Measurements from ENCODE around the gene IL37. TPM values are rescaled to one million over a fixed set of nuclear protein-coding genes. Genes with fewer than 3 reads are reported as not detected.

IL37 gene
- total RNA-seq, 1 experiment from 2014 or later: 3.1 TPM

GRCh38 chr2:112936927-112937232, 25.9 kb downstream of the IL37 start:
- no peak overlapping the region for H3K4me3 ChIP-seq
- no peaks in the 10 kb centered on the region for H3K9me3 ChIP-seq
- H3K27me3 ChIP-seq: no peaks in the 10 kb centered on the region
- no peak for DNase-seq
- no peaks in the 10 kb centered on the region for H3K36me3 ChIP-seq

- DNase-seq: no peak
- Histone ChIP-seq H3K36me3 (no peaks in the 10 kb centered on the region), H3K9me3 (no peaks in the 10 kb centered on the region), H3K4me3 (no peak overlapping the region), H3K27me3 (no peaks in the 10 kb centered on the region)
These were observed 27.9 kb downstream of the IL37 start for GRCh38 chr2:112938904-112939303.

GRCh38 chr2:112939425-112939824, 28.5 kb downstream of the IL37 start:
- H3K9me3 ChIP-seq: 0 out of 2 replicates have a peak, but pooled peaks cover under 1% of the 10 kb centered on the region
- no peak overlapping the region for H3K4me3 ChIP-seq
- no peak for DNase-seq
- no peaks in the 10 kb centered on the region for H3K36me3 ChIP-seq
- no peaks in the 10 kb centered on the region for H3K27me3 ChIP-seq

- H3K36me3 ChIP-seq: no peaks in the 10 kb centered on the region
- DNase-seq: no peak
- peaks cover 7% of the 10 kb centered on the region for H3K9me3 ChIP-seq
- no peaks in the 10 kb centered on the region for H3K27me3 ChIP-seq
- no peak overlapping the region for H3K4me3 ChIP-seq
These were observed 30.1 kb downstream of the IL37 start for GRCh38 chr2:112940859-112941625.

GRCh38 chr2:112941753-112942653, 31.0 kb downstream of the IL37 start:
- no peaks in the 10 kb centered on the region for H3K36me3 ChIP-seq
- no peaks in the 10 kb centered on the region for H3K27me3 ChIP-seq
- H3K9me3 ChIP-seq: peaks cover 7% of the 10 kb centered on the region
- DNase-seq: peak; percentile 67
- no peak overlapping the region for H3K4me3 ChIP-seq

GRCh38 chr2:112942654-112943002, 31.7 kb downstream of the IL37 start:
- Histone ChIP-seq H3K27me3 (no peaks in the 10 kb centered on the region), H3K36me3 (no peaks in the 10 kb centered on the region), H3K9me3 (peaks cover 7% of the 10 kb centered on the region), H3K4me3 (no peak overlapping the region)
- DNase-seq: no peak

- H3K27me3 ChIP-seq: 0 out of 2 replicates have a peak, but pooled peaks cover 2% of the 10 kb centered on the region
- peaks cover 7% of the 10 kb centered on the region for H3K9me3 ChIP-seq
- no peaks in the 10 kb centered on the region for H3K36me3 ChIP-seq
- DNase-seq: no peak
- no peak overlapping the region for H3K4me3 ChIP-seq
These were observed 34.0 kb downstream of the IL37 start for GRCh38 chr2:112944971-112945370.

- H3K9me3 ChIP-seq: peaks cover 7% of the 10 kb centered on the region
- no peak for DNase-seq
- no peak overlapping the region for H3K4me3 ChIP-seq
- H3K27me3 ChIP-seq: peaks cover 2% of the 10 kb centered on the region; the same call in 1 of the 2 replicates
- no peaks in the 10 kb centered on the region for H3K36me3 ChIP-seq
These were observed 35.1 kb downstream of the IL37 start for GRCh38 chr2:112946086-112946485.

- Histone ChIP-seq H3K27me3 (peaks cover 2% of the 10 kb centered on the region; the same call in 1 of the 2 replicates), H3K9me3 (peaks cover 11% of the 10 kb centered on the region)
- DNase-seq: no peak
These were observed 36.4 kb downstream of the IL37 start for GRCh38 chr2:112947374-112947773.

GRCh38 chr2:112949456-112949855, 38.5 kb downstream of the IL37 start:
- DNase-seq: no peak
- no peak overlapping the region for H3K4me3 ChIP-seq
- H3K36me3 ChIP-seq: no peaks in the 10 kb centered on the region
- peaks cover 2% of the 10 kb centered on the region; the same call in 1 of the 2 replicates for H3K27me3 ChIP-seq
- peaks cover 10% of the 10 kb centered on the region for H3K9me3 ChIP-seq

More at GRCh38 chr2:112947374-112947773, 36.4 kb downstream of the IL37 start:
- Histone ChIP-seq H3K4me3 (no peak overlapping the region), H3K36me3 (no peaks in the 10 kb centered on the region)

- H3K27me3 ChIP-seq: no peaks in the 10 kb centered on the region; the same call in 1 of the 2 replicates
- DNase-seq: no peak
- no peak overlapping the region for H3K4me3 ChIP-seq
- 0 out of 2 replicates have a peak, but pooled peaks cover 3% of the 10 kb centered on the region for H3K9me3 ChIP-seq
- no peaks in the 10 kb centered on the region for H3K36me3 ChIP-seq
These were observed 43.4 kb downstream of the IL37 start for GRCh38 chr2:112954364-112954763.

GRCh38 chr2:112957511-112957910, 46.5 kb downstream of the IL37 start:
- Histone ChIP-seq H3K9me3 (no peaks in the 10 kb centered on the region), H3K4me3 (no peak overlapping the region), H3K36me3 (no peaks in the 10 kb centered on the region), H3K27me3 (no peaks in the 10 kb centered on the region)
- no peak for DNase-seq

- Histone ChIP-seq H3K36me3 (no peaks in the 10 kb centered on the region), H3K9me3 (no peaks in the 10 kb centered on the region), H3K27me3 (no peaks in the 10 kb centered on the region), H3K4me3 (no peak overlapping the region)
- DNase-seq: peak; percentile 28
These were observed 47.6 kb downstream of the IL37 start for GRCh38 chr2:112958428-112959108.

GRCh38 chr2:112959109-112959812, 48.3 kb downstream of the IL37 start:
- no peak overlapping the region for H3K4me3 ChIP-seq
- H3K9me3 ChIP-seq: no peaks in the 10 kb centered on the region
- H3K36me3 ChIP-seq: no peaks in the 10 kb centered on the region
- no peak for DNase-seq
- no peaks in the 10 kb centered on the region for H3K27me3 ChIP-seq

- Histone ChIP-seq H3K4me3 (no peak overlapping the region), H3K9me3 (no peaks in the 10 kb centered on the region), H3K36me3 (no peaks in the 10 kb centered on the region), H3K27me3 (no peaks in the 10 kb centered on the region)
- no peak for DNase-seq
These were observed 49.4 kb downstream of the IL37 start for GRCh38 chr2:112960230-112960825.

Measured in MG63 (cell line).